K562 (cell line): ENCODE data around the gene NEDD9. TPM values are rescaled to one million over a fixed set of nuclear protein-coding genes. Genes with fewer than 3 reads are reported as not detected.

Experiments
- ATAC-seq: fragments of 200-7000 bp; cut with Tn5 transposase; 3 replicates; pipeline ENCODE4 v1.9.1; 2020; ENCODE audit warnings: moderate library complexity
- BruUV-seq: library from RNA; stranded (reverse); fragments of 400-500 nt; replicated peaks from 2 replicates; lab custom pipeline; 2021; lab: Mats Ljungman, UMichigan
- CTCF ChIA-PET: fragments of 300-600 bp; formaldehyde crosslinking; extraction: SDS; loops from one replicate; lab custom pipeline; 2021; ENCODE audit warnings: low intra/inter-chr PET ratio; lab: Yijun Ruan, JAX
- POLR2A ChIA-PET: fragments of 300-600, 350-650 bp; sonication (Branson Sonifier 250); formaldehyde crosslinking; extraction: SDS; loops from one replicate; lab custom pipeline; 2021; ENCODE audit warnings: antibody characterized with exemption, inconsistent platforms; lab: Yijun Ruan, JAX
- DNase-seq, 4 experiments: peaks; one replicate each; pipeline versions ENCODE4 v3.0.0 to v3.0.0-alpha.2; 2011 to 2018; ENCODE audit warnings: low spot score in 3 of 4, mixed read lengths in 3 of 4; ENCODE audit errors: extremely low read depth in 1 of 4
- FAIRE-seq: peaks from 2 replicates; lab custom pipeline; 2011; peaks lifted over from hg19 to GRCh38; lab: Jason Lieb, UNC
- H2AFZ ChIP-seq: 2 replicates; pipeline ENCODE4 v1.6.0; 2011; ENCODE audit warnings: low read depth, low read length, control low read depth, inconsistent platforms
- H3K27ac ChIP-seq: fragments of 200-600 bp; 3 replicates; pipeline ENCODE4 v1.8.0; 2011; ENCODE audit warnings: low read depth, mild to moderate bottlenecking, control low read depth, inconsistent platforms, low read length, moderate library complexity, mixed read lengths; ENCODE audit errors: extremely low read depth
- H3K27me3 ChIP-seq, 2 experiments: fragments of 300-600 bp in 1 of 2; 2 replicates in 1 of 2; 3 replicates in 1 of 2; pipeline versions ENCODE4 v1.6.0 to v1.8.0; 2011; ENCODE audit warnings: inconsistent platforms in 2 of 2, low read length in 2 of 2, mild to moderate bottlenecking in 1 of 2, mixed read lengths in 1 of 2, moderate library complexity in 1 of 2; ENCODE audit not compliant: control insufficient read depth in 2 of 2, insufficient read depth in 2 of 2
- H3K36me3 ChIP-seq: fragments of 300-600 bp; 3 replicates; pipeline ENCODE4 v1.8.0; 2011; ENCODE audit warnings: mild to moderate bottlenecking, low read length, inconsistent platforms; ENCODE audit not compliant: control insufficient read depth, insufficient read depth
- H3K4me1 ChIP-seq, 2 experiments: fragments of 200-600 bp in 1 of 2; replicated peaks in 1 of 2; 2 replicates in 1 of 2; 3 replicates in 1 of 2; pipeline versions ENCODE4 v1.5.1 to v1.8.0; 2011; ENCODE audit warnings: inconsistent platforms in 2 of 2, low read length in 2 of 2, mild to moderate bottlenecking in 1 of 2, mixed read lengths in 1 of 2, moderate library complexity in 1 of 2; ENCODE audit not compliant: control insufficient read depth in 2 of 2, insufficient read depth in 2 of 2
- H3K4me2 ChIP-seq: 2 replicates; pipeline ENCODE4 v1.6.1; 2011; ENCODE audit warnings: low read length, control low read depth, inconsistent platforms, mixed read lengths; ENCODE audit not compliant: insufficient read depth
- H3K4me3 ChIP-seq: fragments of 200-600 bp; sonication (generic), shearing (Covaris generic); 2 replicates; pipeline ENCODE4 v1.5.1; 2016; ENCODE audit warnings: control low read depth, inconsistent platforms
- H3K79me2 ChIP-seq: fragments of 200-600 bp; 3 replicates; pipeline ENCODE4 v1.8.0; 2011; ENCODE audit warnings: low read length, inconsistent platforms; ENCODE audit not compliant: control insufficient read depth, insufficient read depth
- H3K9ac ChIP-seq, 2 experiments: 2 replicates each; pipeline versions ENCODE4 v1.6.0 to v1.6.1; 2011; ENCODE audit warnings: low read depth in 2 of 2, low read length in 2 of 2, control low read depth in 1 of 2, inconsistent platforms in 1 of 2, mild to moderate bottlenecking in 1 of 2, mixed read lengths in 1 of 2; ENCODE audit not compliant: insufficient read depth in 1 of 2
- H3K9me1 ChIP-seq: one replicate; pipeline ENCODE4 v1.6.0; 2011; ENCODE audit warnings: inconsistent platforms, mild to moderate bottlenecking, low read length, moderate library complexity; ENCODE audit not compliant: control insufficient read depth, insufficient read depth
- H3K9me3 ChIP-seq: replicated peaks from 2 replicates; pipeline ENCODE4 v1.5.1; 2011; ENCODE audit warnings: low read depth, low read length, inconsistent platforms; ENCODE audit not compliant: control insufficient read depth, insufficient read depth
- H4K20me1 ChIP-seq: replicated peaks from 2 replicates; pipeline ENCODE4 v1.6.1; 2011; ENCODE audit warnings: low read length, inconsistent platforms, mixed read lengths; ENCODE audit not compliant: control insufficient read depth, insufficient read depth
- ARNT ChIP-seq, 2 experiments: fragments of 450-650 bp; IDR thresholded peaks; 2 replicates each; pipeline ENCODE4 v1.6.1; 2016; ENCODE audit warnings: mild to moderate bottlenecking in 1 of 2
- CREB3L1 ChIP-seq: fragments of 450-650 bp; IDR thresholded peaks from 2 replicates; pipeline ENCODE4 v1.6.1; 2014; ENCODE audit warnings: low read depth, mild to moderate bottlenecking, moderate library complexity, borderline replicate concordance
- ETV5 ChIP-seq: sonication (generic); formaldehyde crosslinking; IDR thresholded peaks from 2 replicates; pipeline ENCODE4 v1.4.0; 2020; ENCODE audit warnings: low read depth, mild to moderate bottlenecking, missing genetic modification reagents
- GATAD2A ChIP-seq: fragments of 450-650 bp; IDR thresholded peaks from 2 replicates; pipeline ENCODE4 v1.6.1; 2017
- HSF4 ChIP-seq: fragments of 250-450 bp; sonication (Bioruptor Pico); IDR thresholded peaks from 2 replicates; pipeline ENCODE4 v2.1.2; 2022; ENCODE audit warnings: mild to moderate bottlenecking, moderate library complexity, borderline replicate concordance
- MYC ChIP-seq, 2 experiments: fragments of 250-450 bp in 1 of 2; sonication (Bioruptor Pico) in 1 of 2; IDR thresholded peaks; 2 replicates each; pipeline versions ENCODE4 v1.5.1 to v1.6.1; 2012 to 2021; ENCODE audit warnings: low read depth in 2 of 2, borderline replicate concordance in 1 of 2, improper control_type of control experiment in 1 of 2, low read length in 1 of 2, mild to moderate bottlenecking in 1 of 2, moderate library complexity in 1 of 2
- NFIX ChIP-seq: fragments of 250-450 bp; sonication (Bioruptor Pico); IDR thresholded peaks from 2 replicates; pipeline ENCODE4 v1.4.0; 2020; ENCODE audit warnings: low read depth, mild to moderate bottlenecking, moderate library complexity
- POU5F1 ChIP-seq: fragments of 150-350 bp; IDR thresholded peaks from 2 replicates; pipeline ENCODE4 v1.6.1; 2014; ENCODE audit warnings: borderline replicate concordance, low read length, low read depth, mild to moderate bottlenecking; ENCODE audit not compliant: partially characterized antibody
- RERE ChIP-seq: sonication (generic); formaldehyde crosslinking; IDR thresholded peaks from 2 replicates; pipeline ENCODE4 v1.8.0; 2023; ENCODE audit warnings: missing genetic modification reagents, mild to moderate bottlenecking, borderline replicate concordance
- SMARCC2 ChIP-seq: fragments of 450-650 bp; IDR thresholded peaks from 2 replicates; pipeline ENCODE4 v1.6.1; 2017; ENCODE audit warnings: antibody characterized with exemption, moderate library complexity, mild to moderate bottlenecking, low read depth
- SRSF9 ChIP-seq: fragments of 200-400 bp; formaldehyde crosslinking; IDR thresholded peaks from 2 replicates; pipeline ENCODE4 v1.6.1; 2017; ENCODE audit warnings: low read depth, low read length, borderline replicate concordance
- STAG1 ChIP-seq: sonication (generic); formaldehyde crosslinking; IDR thresholded peaks from 2 replicates; pipeline ENCODE4 v1.5.0; 2020; ENCODE audit warnings: missing genetic modification reagents, borderline replicate concordance
- WGBS: fragments of 100-300 bp; shearing (Covaris generic); methylation state at CpG from one replicate; pipeline ENCODE4 v1.1.6; 2016; ENCODE audit warnings: low coverage, mixed read lengths; ENCODE audit not compliant: insufficient coverage; ENCODE audit errors: missing lambda C conversion rate; 5-methylcytosine and 5-hydroxymethylcytosine counted together
- in situ Hi-C: fragments of 300-500 bp; cut with MboI; formaldehyde crosslinking; loops from 4 replicates; pipeline ENCODE4 v1.15.0; 2018; ENCODE audit warnings: inconsistent platforms, mixed read lengths
- intact Hi-C: fragments of 100-400 bp; cut with micrococcal nuclease; formaldehyde crosslinking; loops from 2 replicates; pipeline ENCODE4 v1.14.2; 2022
- polyA plus RNA-seq, 8 experiments: library from polyadenylated mRNA; depleted of rRNA in 4 of 8; stranded (reverse) in 5 of 8; unstranded in 3 of 8; fragments of >200 nt; fragmentation: Nextera tagmentation in 2 of 8; fragmentation: Illumina TruSeq in 1 of 8; extraction: Ambion mirVana in 2 of 8; extraction: Trizol in 1 of 8; gene quantifications; 2 replicates each; pipeline versions ENCODE4 v1.2.1 to v1.2.3, GENCODE V29; 2011 to 2014; ENCODE audit warnings: inconsistent platforms in 1 of 8, missing spikeins in 1 of 8
- total RNA-seq, 7 experiments: library from RNA; depleted of rRNA in 6 of 7; stranded (reverse); fragments of >200 nt in 6 of 7; fragmentation: Illumina TruSeq in 2 of 7; extraction: Trizol in 2 of 7; gene quantifications; 2 replicates each; pipeline versions ENCODE4 v1.2.1 to v1.2.3, GENCODE V29; 2011 to 2021; ENCODE audit warnings: low replicate concordance in 1 of 7
- TF ChIP-seq, protein P1 (sequence below): fragments of 250-450 bp; sonication (Bioruptor Pico); IDR thresholded peaks from 2 replicates; pipeline ENCODE4 v1.5.1; 2021; ENCODE audit warnings: mild to moderate bottlenecking

The NEDD9 gene
- total and polyA plus RNA-seq, 9 of the 15 experiments (the other 6 are each of a cell fraction or from before 2014, with no cell fraction given), result 0.04 to 0.18 (median 0.15) TPM; not detected in 6

DNA sequence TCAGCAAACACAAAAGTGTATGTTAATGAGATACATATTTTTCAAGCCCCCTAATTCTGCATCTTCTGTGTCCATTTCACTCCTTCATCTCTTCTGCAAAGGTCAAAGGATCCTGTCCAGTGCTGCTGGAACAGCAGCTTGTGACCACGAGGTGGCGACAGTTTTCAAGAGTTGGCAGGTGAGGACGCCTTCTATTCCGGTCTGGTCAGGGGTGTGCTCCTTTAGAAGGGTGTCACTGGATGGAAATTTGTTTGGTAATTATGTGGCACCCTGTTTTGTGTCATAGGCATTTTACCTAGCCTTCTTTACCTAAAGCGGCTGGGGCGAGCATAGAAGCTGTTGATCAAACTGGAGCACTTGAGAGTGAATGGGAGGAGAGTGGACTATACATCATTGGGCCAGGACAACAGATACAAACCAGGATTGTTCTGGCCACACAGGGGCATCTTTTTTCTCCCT is 88.0 kb downstream of the NEDD9 start:
- CTCF ChIA-PET, result interaction anchor here (0.6 to 3.5 kb wide), 9 partner anchors 28 to 731 kb away, joined by 3 to 68 read pairs (median 5); partner anchors contain the start of gene SMIM13
- POLR2A ChIA-PET, result interaction anchor here (0.6 to 0.7 kb wide), 2 partner anchors 16 to 431 kb away, joined by 3 read pairs; no protein-coding TSS in a partner anchor
- BruUV-seq, result no TSS peak
- ATAC-seq (peak; percentile 97), FAIRE-seq (peak; percentile 91), DNase-seq (peak; percentile 81 to 88 (median 82))
- Histone ChIP-seq H3K79me2 (no peaks in the 10 kb centered on the region), H4K20me1 (no peaks in the 10 kb centered on the region), H3K36me3 (no peaks in the 10 kb centered on the region), H3K27ac (no peak overlapping the region), H3K4me3 (no peak overlapping the region), H2AFZ (no peak overlapping the region), H3K9me3 (no peaks in the 10 kb centered on the region), H3K4me1 (peaks cover 0 to 8% of the 10 kb centered on the region in 2 experiments; a peak in 3 of 5 replicates), H3K27me3 (peaks cover 0 to 17% of the 10 kb centered on the region in 2 experiments; a peak in 2 of 5 replicates), H3K9ac (no peak overlapping the region), H3K9me1 (no peaks in the 10 kb centered on the region), H3K4me2 (no peak overlapping the region)
- in situ Hi-C loops (no loop called here), intact Hi-C loops (loop anchor here (1.0 to 10.0 kb wide), 5 partner anchors 47 to 431 kb away; partner anchors contain the start of gene NEDD9)
- WGBS, result 4% methylated on average over 6 of the region's 6 CpGs
- TF ChIP-seq HSF4 (CRISPR knock-in tag) (no peak), GATAD2A (no peak), CREB3L1 (no peak), SRSF9 (no peak), SMARCC2 (no peak), RERE (no peak), MYC (IDR thresholded peaks at IDR 0.05; ENCODE audit: low read depth, low read length) (peak; percentile 32; the same call in 1 of the 2 replicates), MYC (CRISPR knock-in tag; IDR thresholded peaks at IDR 0.05; ENCODE audit: borderline replicate concordance, low read depth) (no peak), POU5F1 (no peak), NFIX (CRISPR knock-in tag) (no peak), ETV5 (CRISPR knock-in tag) (no peak), ARNT (IDR thresholded peaks at IDR 0.05) (no peak), STAG1 (CRISPR knock-in tag) (peak; percentile 44; the same call in 1 of the 2 replicates)
- TF ChIP-seq, protein P1, sequence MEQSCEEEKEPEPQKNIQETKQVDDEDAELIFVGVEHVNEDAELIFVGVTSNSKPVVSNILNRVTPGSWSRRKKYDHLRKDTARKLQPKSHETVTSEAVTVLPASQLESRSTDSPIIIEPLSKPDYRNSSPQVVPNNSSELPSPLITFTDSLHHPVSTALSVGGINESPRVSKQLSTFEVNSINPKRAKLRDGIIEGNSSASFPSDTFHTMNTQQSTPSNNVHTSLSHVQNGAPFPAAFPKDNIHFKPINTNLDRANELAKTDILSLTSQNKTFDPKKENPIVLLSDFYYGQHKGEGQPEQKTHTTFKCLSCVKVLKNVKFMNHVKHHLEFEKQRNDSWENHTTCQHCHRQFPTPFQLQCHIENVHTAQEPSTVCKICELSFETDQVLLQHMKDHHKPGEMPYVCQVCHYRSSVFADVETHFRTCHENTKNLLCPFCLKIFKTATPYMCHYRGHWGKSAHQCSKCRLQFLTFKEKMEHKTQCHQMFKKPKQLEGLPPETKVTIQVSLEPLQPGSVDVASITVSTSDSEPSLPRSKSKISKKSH, result no peak
